Measurements from ENCODE around the gene HNRNPM.

HNRNPM gene

DNA sequence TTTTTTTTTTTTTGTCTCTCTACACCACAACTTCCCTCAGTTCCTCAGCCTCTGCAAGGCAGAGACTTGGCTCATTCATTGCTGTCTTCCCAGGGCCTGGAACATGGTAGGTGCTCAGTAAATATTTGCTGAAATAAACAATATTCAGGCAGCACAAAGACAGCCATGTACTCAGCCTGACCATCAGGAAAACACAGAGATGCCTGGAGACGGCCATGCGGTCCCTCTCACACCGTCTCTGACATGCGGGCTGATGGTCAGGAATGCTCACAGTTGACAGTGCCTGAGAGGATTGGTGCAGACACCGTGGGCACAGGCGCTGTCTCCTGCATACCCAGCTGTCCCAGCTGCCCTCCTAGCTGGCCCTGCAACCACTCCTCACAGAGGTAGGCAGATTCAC lies 56.7 kb downstream of the HNRNPM start:
- Histone ChIP-seq H3K27ac (replicated peaks) (peak overlapping the region; percentile 98), H3K27me3 (ENCODE audit: insufficient read depth, poor library complexity, severe bottlenecking) (no peaks in the 10 kb centered on the region), H3K4me3 (replicated peaks; ENCODE audit: insufficient read depth, low read length) (peak overlapping the region; percentile 77)
- DNase-seq (ENCODE audit: low read depth in 1 of 2, low spot score in 1 of 2) = peak in 1 of 2 experiments; percentile 48
- TF ChIP-seq POLR2AphosphoS5 (IDR thresholded peaks at IDR 0.05; ENCODE audit: low read depth) (peak; percentile 81; the same call in 1 of the 2 replicates), GABPA (IDR thresholded peaks at IDR 0.05; ENCODE audit: low read depth) (no peak), SPI1 (IDR thresholded peaks at IDR 0.05; ENCODE audit: borderline replicate concordance, low read depth) (no peak; the same call in 1 of the 2 replicates)
- TF ChIP-seq, protein P1, sequence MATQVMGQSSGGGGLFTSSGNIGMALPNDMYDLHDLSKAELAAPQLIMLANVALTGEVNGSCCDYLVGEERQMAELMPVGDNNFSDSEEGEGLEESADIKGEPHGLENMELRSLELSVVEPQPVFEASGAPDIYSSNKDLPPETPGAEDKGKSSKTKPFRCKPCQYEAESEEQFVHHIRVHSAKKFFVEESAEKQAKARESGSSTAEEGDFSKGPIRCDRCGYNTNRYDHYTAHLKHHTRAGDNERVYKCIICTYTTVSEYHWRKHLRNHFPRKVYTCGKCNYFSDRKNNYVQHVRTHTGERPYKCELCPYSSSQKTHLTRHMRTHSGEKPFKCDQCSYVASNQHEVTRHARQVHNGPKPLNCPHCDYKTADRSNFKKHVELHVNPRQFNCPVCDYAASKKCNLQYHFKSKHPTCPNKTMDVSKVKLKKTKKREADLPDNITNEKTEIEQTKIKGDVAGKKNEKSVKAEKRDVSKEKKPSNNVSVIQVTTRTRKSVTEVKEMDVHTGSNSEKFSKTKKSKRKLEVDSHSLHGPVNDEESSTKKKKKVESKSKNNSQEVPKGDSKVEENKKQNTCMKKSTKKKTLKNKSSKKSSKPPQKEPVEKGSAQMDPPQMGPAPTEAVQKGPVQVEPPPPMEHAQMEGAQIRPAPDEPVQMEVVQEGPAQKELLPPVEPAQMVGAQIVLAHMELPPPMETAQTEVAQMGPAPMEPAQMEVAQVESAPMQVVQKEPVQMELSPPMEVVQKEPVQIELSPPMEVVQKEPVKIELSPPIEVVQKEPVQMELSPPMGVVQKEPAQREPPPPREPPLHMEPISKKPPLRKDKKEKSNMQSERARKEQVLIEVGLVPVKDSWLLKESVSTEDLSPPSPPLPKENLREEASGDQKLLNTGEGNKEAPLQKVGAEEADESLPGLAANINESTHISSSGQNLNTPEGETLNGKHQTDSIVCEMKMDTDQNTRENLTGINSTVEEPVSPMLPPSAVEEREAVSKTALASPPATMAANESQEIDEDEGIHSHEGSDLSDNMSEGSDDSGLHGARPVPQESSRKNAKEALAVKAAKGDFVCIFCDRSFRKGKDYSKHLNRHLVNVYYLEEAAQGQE (IDR thresholded peaks at IDR 0.05; ENCODE audit: insufficient replicate concordance, low read depth) = no peak
- TF ChIP-seq, protein P2, sequence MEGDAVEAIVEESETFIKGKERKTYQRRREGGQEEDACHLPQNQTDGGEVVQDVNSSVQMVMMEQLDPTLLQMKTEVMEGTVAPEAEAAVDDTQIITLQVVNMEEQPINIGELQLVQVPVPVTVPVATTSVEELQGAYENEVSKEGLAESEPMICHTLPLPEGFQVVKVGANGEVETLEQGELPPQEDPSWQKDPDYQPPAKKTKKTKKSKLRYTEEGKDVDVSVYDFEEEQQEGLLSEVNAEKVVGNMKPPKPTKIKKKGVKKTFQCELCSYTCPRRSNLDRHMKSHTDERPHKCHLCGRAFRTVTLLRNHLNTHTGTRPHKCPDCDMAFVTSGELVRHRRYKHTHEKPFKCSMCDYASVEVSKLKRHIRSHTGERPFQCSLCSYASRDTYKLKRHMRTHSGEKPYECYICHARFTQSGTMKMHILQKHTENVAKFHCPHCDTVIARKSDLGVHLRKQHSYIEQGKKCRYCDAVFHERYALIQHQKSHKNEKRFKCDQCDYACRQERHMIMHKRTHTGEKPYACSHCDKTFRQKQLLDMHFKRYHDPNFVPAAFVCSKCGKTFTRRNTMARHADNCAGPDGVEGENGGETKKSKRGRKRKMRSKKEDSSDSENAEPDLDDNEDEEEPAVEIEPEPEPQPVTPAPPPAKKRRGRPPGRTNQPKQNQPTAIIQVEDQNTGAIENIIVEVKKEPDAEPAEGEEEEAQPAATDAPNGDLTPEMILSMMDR (IDR thresholded peaks at IDR 0.05; ENCODE audit: insufficient read depth, low read length) = no peak

DNA sequence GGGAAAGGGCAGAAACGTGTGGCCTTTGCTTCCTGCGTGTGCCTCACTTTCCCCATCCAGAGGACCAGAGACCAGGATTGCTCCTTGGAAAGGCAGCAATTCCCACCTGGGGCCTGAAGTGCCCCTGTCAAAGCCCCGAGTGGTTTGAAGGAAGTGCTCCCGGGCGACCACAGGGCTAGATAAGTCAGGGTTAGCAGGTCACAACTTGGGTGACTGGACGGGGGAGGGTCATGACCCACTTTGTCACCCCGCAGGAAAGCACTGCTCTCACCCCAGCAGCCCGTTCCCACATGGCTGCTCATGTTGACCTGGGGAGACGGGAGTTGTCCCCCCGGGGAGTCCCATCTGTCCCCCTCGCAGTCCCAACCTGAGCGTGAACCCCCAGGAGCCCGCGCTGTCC lies 57.2 kb downstream of the HNRNPM start:
- DNase-seq (ENCODE audit: low read depth in 1 of 2, low spot score in 1 of 2) = peak in 1 of 2 experiments; percentile 29
- Histone ChIP-seq H3K27ac (replicated peaks) (peak overlapping the region; percentile 98), H3K4me3 (replicated peaks; ENCODE audit: insufficient read depth, low read length) (peak overlapping the region; percentile 77), H3K27me3 (ENCODE audit: insufficient read depth, poor library complexity, severe bottlenecking) (no peaks in the 10 kb centered on the region)
- TF ChIP-seq SPI1 (IDR thresholded peaks at IDR 0.05; ENCODE audit: borderline replicate concordance, low read depth) = 0 out of 2 replicates have a peak, but pooled peaks have one; percentile 7
- TF ChIP-seq, protein P1 (IDR thresholded peaks at IDR 0.05; ENCODE audit: insufficient replicate concordance, low read depth) = no peak

DNA sequence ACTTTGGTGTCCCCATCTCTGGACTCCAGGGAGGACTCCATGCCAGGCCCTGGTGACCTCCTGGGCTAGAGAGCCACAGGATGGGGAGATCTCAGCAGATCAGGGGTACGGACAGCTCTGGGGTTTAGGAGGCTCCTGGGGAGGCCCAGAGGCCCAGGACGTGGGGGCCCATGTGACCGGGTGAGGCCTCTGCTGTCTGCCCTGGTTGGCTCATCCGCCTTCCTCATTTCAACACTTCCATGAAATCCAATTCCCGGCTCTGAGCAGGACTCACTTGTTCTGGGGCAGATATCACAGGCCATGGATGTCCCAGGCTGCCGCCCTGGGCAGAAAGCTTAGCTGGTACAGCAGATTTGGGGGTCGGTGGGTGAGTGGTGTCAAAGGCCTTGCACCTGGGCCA lies 58.7 kb downstream of the HNRNPM start:
- H3K27ac ChIP-seq (replicated peaks) = peak overlapping the region; percentile 98
- H3K27me3 ChIP-seq (ENCODE audit: insufficient read depth, poor library complexity, severe bottlenecking) = no peaks in the 10 kb centered on the region
- DNase-seq (ENCODE audit: low read depth in 1 of 2, low spot score in 1 of 2) = peak; percentile 86 to 91
- peak overlapping the region; percentile 77 for H3K4me3 ChIP-seq (replicated peaks; ENCODE audit: insufficient read depth, low read length)
- TF ChIP-seq POLR2AphosphoS5 (IDR thresholded peaks at IDR 0.05; ENCODE audit: low read depth) (peak; percentile 73), SPI1 (IDR thresholded peaks at IDR 0.05; ENCODE audit: borderline replicate concordance, low read depth) (peak; percentile 81; the same call in 1 of the 2 replicates), GABPA (IDR thresholded peaks at IDR 0.05; ENCODE audit: low read depth) (no peak)
- TF ChIP-seq, protein P1 (IDR thresholded peaks at IDR 0.05; ENCODE audit: insufficient replicate concordance, low read depth) = no peak

DNA sequence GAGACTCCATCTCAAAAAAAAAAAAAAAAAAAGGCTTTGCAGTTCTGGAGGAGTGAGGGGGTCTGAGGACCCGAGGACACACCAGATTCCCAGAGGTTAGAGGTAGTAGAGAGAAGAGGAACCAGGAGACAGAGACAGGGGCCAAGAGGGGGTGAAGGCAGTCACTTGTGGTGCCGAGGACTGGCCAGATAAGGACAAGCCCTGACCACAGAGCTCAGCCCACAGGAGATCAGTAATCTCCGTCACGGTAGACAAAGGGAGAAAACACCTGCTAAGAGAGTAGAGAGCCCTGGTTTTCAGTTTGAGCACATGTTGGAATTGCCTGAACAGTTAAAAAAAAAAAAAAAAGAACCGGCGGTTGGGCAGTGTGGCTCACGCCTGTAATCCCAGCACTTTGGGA lies 59.4 kb downstream of the HNRNPM start:
- Histone ChIP-seq H3K27me3 (ENCODE audit: insufficient read depth, poor library complexity, severe bottlenecking) (no peaks in the 10 kb centered on the region), H3K4me3 (replicated peaks; ENCODE audit: insufficient read depth, low read length) (no peak overlapping the region), H3K27ac (replicated peaks) (peak overlapping the region; percentile 98)
- DNase-seq (ENCODE audit: low read depth in 1 of 2, low spot score in 1 of 2) = peak; percentile 90 to 92
- peak; percentile 86 for TF ChIP-seq POLR2AphosphoS5 (IDR thresholded peaks at IDR 0.05; ENCODE audit: low read depth)
- TF ChIP-seq SPI1 (IDR thresholded peaks at IDR 0.05; ENCODE audit: borderline replicate concordance, low read depth) = peak; percentile 31; the same call in 1 of the 2 replicates
- TF ChIP-seq GABPA (IDR thresholded peaks at IDR 0.05; ENCODE audit: low read depth) = no peak

All from HL-60 (cell line).